HepG2 (cell line): Measurements from ENCODE around the gene CCDC8. TPM values are rescaled to one million over a fixed set of nuclear protein-coding genes. Genes with fewer than 3 reads are reported as not detected.

ENCODE experiments used
- ARNT2 ChIP-seq: sonication (generic); formaldehyde crosslinking; IDR thresholded peaks from 2 replicates; pipeline ENCODE4 v1.8.0; 2022; ENCODE audit warnings: mild to moderate bottlenecking, low read depth, missing genetic modification reagents, moderate library complexity
- CBX5 ChIP-seq: sonication (generic); formaldehyde crosslinking; IDR thresholded peaks from 2 replicates; pipeline ENCODE4 v1.4.0; 2020; ENCODE audit warnings: missing genetic modification reagents, borderline replicate concordance
- CCAR2 ChIP-seq: fragments of 200-400 bp; formaldehyde crosslinking; optimal IDR thresholded peaks from 2 replicates; pipeline ENCODE3; 2018; ENCODE audit warnings: low read depth, mild to moderate bottlenecking, low read length, moderate library complexity
- HNRNPH1 ChIP-seq: fragments of 200-400 bp; formaldehyde crosslinking; optimal IDR thresholded peaks from 2 replicates; pipeline ENCODE3; 2017; ENCODE audit warnings: mild to moderate bottlenecking, low read depth, low read length
- HOXA3 ChIP-seq: sonication (generic); formaldehyde crosslinking; IDR thresholded peaks from 2 replicates; pipeline ENCODE4 v1.5.0; 2020; ENCODE audit warnings: missing genetic modification reagents
- IRF2 ChIP-seq: IDR thresholded peaks from 2 replicates; pipeline ENCODE4 v1.6.1; 2018; ENCODE audit warnings: missing genetic modification reagents, missing compliant biosample characterization
- ISL2 ChIP-seq: sonication (generic); formaldehyde crosslinking; IDR thresholded peaks from 2 replicates; pipeline ENCODE4 v1.5.0; 2020; ENCODE audit warnings: missing genetic modification reagents
- MAZ ChIP-seq, 2 experiments: sonication (generic) in 1 of 2; formaldehyde crosslinking in 1 of 2; IDR thresholded peaks; 2 replicates each; pipeline versions ENCODE4 v1.5.0 to v1.6.1; 2012 to 2020; ENCODE audit warnings: low read depth in 2 of 2, mild to moderate bottlenecking in 2 of 2, borderline replicate concordance in 1 of 2, improper control_type of control experiment in 1 of 2, low read length in 1 of 2, missing genetic modification reagents in 1 of 2, moderate library complexity in 1 of 2
- MED8 ChIP-seq: sonication (generic); formaldehyde crosslinking; IDR thresholded peaks from 2 replicates; pipeline ENCODE4 v1.8.1; 2023; ENCODE audit warnings: mild to moderate bottlenecking, missing genetic modification reagents; ENCODE audit not compliant: insufficient replicate concordance
- MEIS1 ChIP-seq: sonication (generic); formaldehyde crosslinking; IDR thresholded peaks from 2 replicates; pipeline ENCODE4 v1.9.0; 2021; ENCODE audit warnings: mild to moderate bottlenecking, missing genetic modification reagents, moderate library complexity, borderline replicate concordance
- RARG ChIP-seq: sonication (generic); formaldehyde crosslinking; IDR thresholded peaks from 2 replicates; pipeline ENCODE4 v1.4.0; 2020; ENCODE audit warnings: low read depth, mild to moderate bottlenecking, missing genetic modification reagents
- SKI ChIP-seq: fragments of 450-650 bp; IDR thresholded peaks from one replicate; pipeline ENCODE4 v1.6.1; 2018; ENCODE audit warnings: mild to moderate bottlenecking; ENCODE audit not compliant: partially characterized antibody
- ZNF124 ChIP-seq: sonication (generic); formaldehyde crosslinking; IDR thresholded peaks from 2 replicates; pipeline ENCODE4 v1.4.0; 2020; ENCODE audit warnings: missing genetic modification reagents
- ZNF567 ChIP-seq: sonication (generic); formaldehyde crosslinking; IDR thresholded peaks from 2 replicates; pipeline ENCODE4 v1.8.1; 2023; ENCODE audit warnings: mild to moderate bottlenecking, missing genetic modification reagents, borderline replicate concordance
- ZNF569 ChIP-seq: sonication (generic); formaldehyde crosslinking; IDR thresholded peaks from 2 replicates; pipeline ENCODE4 v1.5.0; 2020; ENCODE audit warnings: mild to moderate bottlenecking, missing genetic modification reagents, moderate library complexity, borderline replicate concordance
- ZNF737 ChIP-seq: sonication (generic); formaldehyde crosslinking; IDR thresholded peaks from 2 replicates; pipeline ENCODE4 v1.5.0; 2020; ENCODE audit warnings: missing genetic modification reagents, mild to moderate bottlenecking, borderline replicate concordance
- ZNF768 ChIP-seq: sonication (generic); formaldehyde crosslinking; IDR thresholded peaks from 2 replicates; pipeline ENCODE4 v1.4.0; 2020; ENCODE audit warnings: missing genetic modification reagents
- polyA plus RNA-seq, 8 experiments: library from polyadenylated mRNA; depleted of rRNA in 3 of 8; stranded (reverse) in 7 of 8; unstranded in 1 of 8; fragments of >200 nt; fragmentation: Illumina TruSeq in 4 of 8; extraction: Trizol in 4 of 8; gene quantifications; 2 replicates each; pipeline versions ENCODE4 v1.2.1 to v1.2.3, GENCODE V29; 2011 to 2016; ENCODE audit warnings: low read depth in 4 of 8, missing spikeins in 1 of 8, mixed read lengths in 1 of 8; ENCODE audit not compliant: insufficient read depth in 1 of 8
- total RNA-seq, 5 experiments: library from RNA; depleted of rRNA; stranded (reverse); fragments of >200 nt; fragmentation: Illumina TruSeq; extraction: Trizol; gene quantifications; 2 replicates each; pipeline ENCODE4 v1.2.3, GENCODE V29; 2016; ENCODE audit warnings: low read depth in 1 of 5
- TF ChIP-seq, protein P1 (sequence below): sonication (generic); formaldehyde crosslinking; IDR thresholded peaks from 2 replicates; pipeline ENCODE4 v1.8.1; 2022; ENCODE audit warnings: low read depth, mild to moderate bottlenecking, missing genetic modification reagents
- TF ChIP-seq, protein P2 (sequence below): sonication (generic); formaldehyde crosslinking; IDR thresholded peaks from 2 replicates; pipeline ENCODE4 v1.8.0; 2022; ENCODE audit warnings: mild to moderate bottlenecking, missing genetic modification reagents
- TF ChIP-seq, protein P3 (sequence below): sonication (generic); formaldehyde crosslinking; IDR thresholded peaks from 2 replicates; pipeline ENCODE4 v1.4.0; 2020; ENCODE audit warnings: mild to moderate bottlenecking, missing genetic modification reagents
- TF ChIP-seq, protein P4 (sequence below): sonication (generic); formaldehyde crosslinking; IDR thresholded peaks from 2 replicates; pipeline ENCODE4 v1.4.0; 2020; ENCODE audit warnings: missing genetic modification reagents
- TF ChIP-seq, protein P5 (sequence below): sonication (generic); formaldehyde crosslinking; IDR thresholded peaks from 2 replicates; pipeline ENCODE4 v1.5.0; 2020; ENCODE audit warnings: missing genetic modification reagents

The CCDC8 gene
- total and polyA plus RNA-seq, 2 of the 13 experiments (the other 11 are each of a cell fraction or from before 2014, with no cell fraction given), result 0.04 TPM; not detected in 1

GRCh38 chr19:46404753-46405468 lies 8.5 kb downstream of the CCDC8 start (continued):
- TF ChIP-seq ISL2 (CRISPR knock-in tag), result no peak
- TF ChIP-seq HOXA3, result peak; percentile 71
- peak; percentile 34; the same call in 1 of the 2 replicates for TF ChIP-seq ZNF768 (CRISPR knock-in tag)
- peak; percentile 59; the same call in 1 of the 2 replicates for TF ChIP-seq MEIS1
- TF ChIP-seq, protein P1, sequence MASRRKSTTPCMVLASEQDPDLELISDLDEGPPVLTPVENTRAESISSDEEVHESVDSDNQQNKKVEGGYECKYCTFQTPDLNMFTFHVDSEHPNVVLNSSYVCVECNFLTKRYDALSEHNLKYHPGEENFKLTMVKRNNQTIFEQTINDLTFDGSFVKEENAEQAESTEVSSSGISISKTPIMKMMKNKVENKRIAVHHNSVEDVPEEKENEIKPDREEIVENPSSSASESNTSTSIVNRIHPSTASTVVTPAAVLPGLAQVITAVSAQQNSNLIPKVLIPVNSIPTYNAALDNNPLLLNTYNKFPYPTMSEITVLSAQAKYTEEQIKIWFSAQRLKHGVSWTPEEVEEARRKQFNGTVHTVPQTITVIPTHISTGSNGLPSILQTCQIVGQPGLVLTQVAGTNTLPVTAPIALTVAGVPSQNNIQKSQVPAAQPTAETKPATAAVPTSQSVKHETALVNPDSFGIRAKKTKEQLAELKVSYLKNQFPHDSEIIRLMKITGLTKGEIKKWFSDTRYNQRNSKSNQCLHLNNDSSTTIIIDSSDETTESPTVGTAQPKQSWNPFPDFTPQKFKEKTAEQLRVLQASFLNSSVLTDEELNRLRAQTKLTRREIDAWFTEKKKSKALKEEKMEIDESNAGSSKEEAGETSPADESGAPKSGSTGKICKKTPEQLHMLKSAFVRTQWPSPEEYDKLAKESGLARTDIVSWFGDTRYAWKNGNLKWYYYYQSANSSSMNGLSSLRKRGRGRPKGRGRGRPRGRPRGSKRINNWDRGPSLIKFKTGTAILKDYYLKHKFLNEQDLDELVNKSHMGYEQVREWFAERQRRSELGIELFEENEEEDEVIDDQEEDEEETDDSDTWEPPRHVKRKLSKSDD (CRISPR knock-in tag), result no peak
- peak; percentile 31; the same call in 1 of the 2 replicates for TF ChIP-seq CBX5
- TF ChIP-seq HNRNPH1, result no peak
- no peak for TF ChIP-seq ZNF737 (CRISPR knock-in tag)
- TF ChIP-seq RARG (CRISPR knock-in tag), result no peak
- TF ChIP-seq MAZ (IDR thresholded peaks at IDR 0.05; ENCODE audit: borderline replicate concordance, low read depth, low read length), result no peak
- peak; percentile 49; the same call in 1 of the 2 replicates for TF ChIP-seq MAZ (CRISPR knock-in tag; IDR thresholded peaks at IDR 0.05; ENCODE audit: low read depth)
- TF ChIP-seq ZNF567 (CRISPR knock-in tag), result 0 out of 2 replicates have a peak, but pooled peaks have one; percentile 13
- TF ChIP-seq ZNF569 (CRISPR knock-in tag), result 0 out of 2 replicates have a peak, but pooled peaks have one; percentile 26
- TF ChIP-seq, protein P2, sequence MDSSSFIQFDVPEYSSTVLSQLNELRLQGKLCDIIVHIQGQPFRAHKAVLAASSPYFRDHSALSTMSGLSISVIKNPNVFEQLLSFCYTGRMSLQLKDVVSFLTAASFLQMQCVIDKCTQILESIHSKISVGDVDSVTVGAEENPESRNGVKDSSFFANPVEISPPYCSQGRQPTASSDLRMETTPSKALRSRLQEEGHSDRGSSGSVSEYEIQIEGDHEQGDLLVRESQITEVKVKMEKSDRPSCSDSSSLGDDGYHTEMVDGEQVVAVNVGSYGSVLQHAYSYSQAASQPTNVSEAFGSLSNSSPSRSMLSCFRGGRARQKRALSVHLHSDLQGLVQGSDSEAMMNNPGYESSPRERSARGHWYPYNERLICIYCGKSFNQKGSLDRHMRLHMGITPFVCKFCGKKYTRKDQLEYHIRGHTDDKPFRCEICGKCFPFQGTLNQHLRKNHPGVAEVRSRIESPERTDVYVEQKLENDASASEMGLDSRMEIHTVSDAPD (CRISPR knock-in tag), result 0 out of 2 replicates have a peak, but pooled peaks have one; percentile 52
- TF ChIP-seq CCAR2, result no peak
- TF ChIP-seq SKI, result no peak
- TF ChIP-seq ARNT2 (CRISPR knock-in tag), result no peak; the same call in 1 of the 2 replicates
- TF ChIP-seq ZNF124 (CRISPR knock-in tag), result no peak
- peak; percentile 46 for TF ChIP-seq MED8
- TF ChIP-seq, protein P3, sequence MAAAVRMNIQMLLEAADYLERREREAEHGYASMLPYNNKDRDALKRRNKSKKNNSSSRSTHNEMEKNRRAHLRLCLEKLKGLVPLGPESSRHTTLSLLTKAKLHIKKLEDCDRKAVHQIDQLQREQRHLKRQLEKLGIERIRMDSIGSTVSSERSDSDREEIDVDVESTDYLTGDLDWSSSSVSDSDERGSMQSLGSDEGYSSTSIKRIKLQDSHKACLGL, result peak; percentile 68
- TF ChIP-seq, protein P4, sequence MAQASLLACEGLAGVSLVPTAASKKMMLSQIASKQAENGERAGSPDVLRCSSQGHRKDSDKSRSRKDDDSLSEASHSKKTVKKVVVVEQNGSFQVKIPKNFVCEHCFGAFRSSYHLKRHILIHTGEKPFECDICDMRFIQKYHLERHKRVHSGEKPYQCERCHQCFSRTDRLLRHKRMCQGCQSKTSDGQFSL (CRISPR knock-in tag), result no peak; the same call in 1 of the 2 replicates
- TF ChIP-seq, protein P5, sequence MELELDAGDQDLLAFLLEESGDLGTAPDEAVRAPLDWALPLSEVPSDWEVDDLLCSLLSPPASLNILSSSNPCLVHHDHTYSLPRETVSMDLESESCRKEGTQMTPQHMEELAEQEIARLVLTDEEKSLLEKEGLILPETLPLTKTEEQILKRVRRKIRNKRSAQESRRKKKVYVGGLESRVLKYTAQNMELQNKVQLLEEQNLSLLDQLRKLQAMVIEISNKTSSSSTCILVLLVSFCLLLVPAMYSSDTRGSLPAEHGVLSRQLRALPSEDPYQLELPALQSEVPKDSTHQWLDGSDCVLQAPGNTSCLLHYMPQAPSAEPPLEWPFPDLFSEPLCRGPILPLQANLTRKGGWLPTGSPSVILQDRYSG (CRISPR knock-in tag), result 0 out of 2 replicates have a peak, but pooled peaks have one; percentile 6
- TF ChIP-seq IRF2 (CRISPR knock-in tag), result no peak
